Body of pancreas (tissue), 4 donors: ENCODE results near the gene CDY1B. TPM values are rescaled to one million over a fixed set of nuclear protein-coding genes. Genes with fewer than 3 reads are reported as not detected.
"Not testable (repeated sequence)": the region's sequence is repeated elsewhere in the genome, so short reads cannot be mapped to it uniquely, and the experiment has no call there.

Experiments used
- ATAC-seq: fragments of 150-250 bp; one replicate; pipeline ENCODE4 v1.9.1; 2016
- DNase-seq, 4 donors: peaks; one replicate each; pipeline ENCODE4 v3.0.0-alpha.2; 2019
- H3K27ac ChIP-seq, 4 donors: fragments of 200-600 bp; sonication (generic); 1 replicate in 3 of 4; 2 replicates in 1 of 4; pipeline versions ENCODE4 v1.5.1 to v1.6.1; 2016 to 2019; ENCODE audit warnings: mild to moderate bottlenecking in 1 of 4, mixed read lengths in 1 of 4, moderate library complexity in 1 of 4
- H3K27me3 ChIP-seq, 2 donors: fragments of 200-600 bp; sonication (generic); one replicate each; pipeline ENCODE4 v1.6.0; 2016; ENCODE audit warnings: mild to moderate bottlenecking in 1 of 2
- H3K36me3 ChIP-seq, 2 donors: fragments of 200-600 bp; sonication (generic); replicated peaks in 1 of 2; 2 replicates each; pipeline ENCODE4 v1.5.1; 2016; ENCODE audit warnings: low read depth in 2 of 2; ENCODE audit not compliant: insufficient read depth in 1 of 2
- H3K4me1 ChIP-seq: fragments of 200-600 bp; sonication (generic); one replicate; pipeline ENCODE4 v1.6.0; 2016
- H3K4me3 ChIP-seq, 2 donors: fragments of 200-600 bp; sonication (generic); 1 replicate in 1 of 2; 2 replicates in 1 of 2; pipeline ENCODE4 v1.5.1; 2016 to 2019
- H3K9me3 ChIP-seq, 3 donors: fragments of 200-600 bp; sonication (generic); 1 replicate in 2 of 3; 2 replicates in 1 of 3; pipeline ENCODE4 v1.5.1; 2016
- WGBS, 2 donors: methylation state at CpG; one replicate each; pipeline ENCODE4 v1.1.5; 2017; 5-methylcytosine and 5-hydroxymethylcytosine counted together
- intact Hi-C: fragments of 100-400 bp; cut with DNase I; formaldehyde crosslinking; loops from one replicate; pipeline ENCODE4 v1.15.1; 2023
- total RNA-seq, 2 donors: library from RNA; depleted of rRNA; stranded (reverse); fragments of >200 nt; gene quantifications; one replicate each; pipeline ENCODE4 v1.1.0, GENCODE V29; 2016

CDY1B gene
- not detected for total RNA-seq

GRCh38 chrY:24047919-24048318, at the start of gene CDY1B:
CDY1B (minus strand) TSS chrY:24048019; CDS start chrY:24047688, 331 bp downstream.
- H3K36me3 ChIP-seq, H3K4me3 ChIP-seq, ATAC-seq, intact Hi-C loops, H3K27me3 ChIP-seq, H3K27ac ChIP-seq, H3K4me1 ChIP-seq, H3K9me3 ChIP-seq, DNase-seq: not testable (repeated sequence)
- no CpG with 5 or more reads among the region's 2 CpGs for WGBS, 2 donors

- intact Hi-C loops, H3K36me3 ChIP-seq, H3K4me3 ChIP-seq, DNase-seq, ATAC-seq, H3K4me1 ChIP-seq, H3K9me3 ChIP-seq, H3K27me3 ChIP-seq, H3K27ac ChIP-seq: not testable (repeated sequence)
Observed at GRCh38 chrY:24049525-24049924, 1.7 kb upstream of the CDY1B start.

- no CpG with 5 or more reads among the region's 3 CpGs for WGBS, 2 donors
- not testable (repeated sequence) for H3K36me3 ChIP-seq
- peak; percentile 85 for ATAC-seq
Observed at GRCh38 chrY:24043209-24043608, 4.6 kb downstream of the CDY1B start.

GRCh38 chrY:24039008-24039718, 8.7 kb downstream of the CDY1B start:
- H3K9me3 ChIP-seq, H3K4me3 ChIP-seq, DNase-seq, H3K36me3 ChIP-seq, H3K27me3 ChIP-seq, H3K27ac ChIP-seq, H3K4me1 ChIP-seq, intact Hi-C loops: not testable (repeated sequence)
- WGBS, 2 donors = no CpG with 5 or more reads among the region's 4 CpGs
- ATAC-seq = peak; percentile 40

More at GRCh38 chrY:24043209-24043608, 4.6 kb downstream of the CDY1B start:
- H3K4me1 ChIP-seq, intact Hi-C loops, H3K27me3 ChIP-seq, H3K4me3 ChIP-seq, H3K27ac ChIP-seq, H3K9me3 ChIP-seq, DNase-seq: not testable (repeated sequence)

GRCh38 chrY:24026212-24027103, 21.4 kb downstream of the CDY1B start:
- H3K4me1 ChIP-seq, H3K36me3 ChIP-seq, H3K27ac ChIP-seq, intact Hi-C loops, H3K4me3 ChIP-seq, H3K9me3 ChIP-seq, DNase-seq, H3K27me3 ChIP-seq: not testable (repeated sequence)
- no CpG with 5 or more reads among the region's 9 CpGs for WGBS, 2 donors
- ATAC-seq = peak; percentile 76
